ENCODE data around the gene PBX1. TPM values are rescaled to one million over a fixed set of nuclear protein-coding genes. Genes with fewer than 3 reads are reported as not detected.

The PBX1 gene
- total RNA-seq, 1 donor from 2014 or later = 37.4 TPM

DNA sequence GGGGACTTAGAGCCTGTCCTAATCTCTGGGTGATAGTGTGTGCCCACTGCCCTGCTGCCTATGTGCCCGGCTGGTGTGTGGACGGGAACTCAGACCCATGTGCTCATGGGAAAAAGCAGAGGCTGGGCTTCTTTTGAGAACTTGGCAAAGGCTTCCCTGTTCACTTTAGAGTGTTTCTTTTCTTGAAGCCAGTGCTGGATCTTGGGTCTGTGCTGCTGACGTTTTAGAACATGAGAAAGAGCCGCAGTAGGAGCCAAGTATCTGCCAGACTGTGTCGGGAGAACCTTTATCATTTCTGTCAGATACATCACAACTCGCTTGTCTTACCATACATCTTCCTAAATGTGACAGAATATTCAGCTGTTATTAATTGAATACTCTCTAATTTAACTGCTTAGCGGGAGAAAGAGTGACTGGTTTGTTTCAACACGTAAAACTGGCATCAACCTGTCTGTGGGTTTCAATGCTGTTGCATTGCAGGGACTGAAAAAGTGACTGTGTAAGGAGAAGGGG is 195.2 kb downstream of the PBX1 start:
- intact Hi-C loops (cut with DNase I) = loop anchor here (5.0 kb wide), 1 partner anchor 33 kb away; no protein-coding TSS in a partner anchor
- Histone ChIP-seq H3K9me3 (no peaks in the 10 kb centered on the region), H3K27me3 (no peaks in the 10 kb centered on the region), H3K36me3 (no peaks in the 10 kb centered on the region), H3K4me3 (peak overlapping the region; percentile 4 to 45), H3K27ac (peak overlapping the region; percentile 84), H3K4me1 (peaks cover 0 to 13% of the 10 kb centered on the region in 2 donors)
- DNase-seq (ENCODE audit: low spot score in 2 of 2) = peak in 1 of 2 donors; percentile 78
- TF ChIP-seq, protein P1, sequence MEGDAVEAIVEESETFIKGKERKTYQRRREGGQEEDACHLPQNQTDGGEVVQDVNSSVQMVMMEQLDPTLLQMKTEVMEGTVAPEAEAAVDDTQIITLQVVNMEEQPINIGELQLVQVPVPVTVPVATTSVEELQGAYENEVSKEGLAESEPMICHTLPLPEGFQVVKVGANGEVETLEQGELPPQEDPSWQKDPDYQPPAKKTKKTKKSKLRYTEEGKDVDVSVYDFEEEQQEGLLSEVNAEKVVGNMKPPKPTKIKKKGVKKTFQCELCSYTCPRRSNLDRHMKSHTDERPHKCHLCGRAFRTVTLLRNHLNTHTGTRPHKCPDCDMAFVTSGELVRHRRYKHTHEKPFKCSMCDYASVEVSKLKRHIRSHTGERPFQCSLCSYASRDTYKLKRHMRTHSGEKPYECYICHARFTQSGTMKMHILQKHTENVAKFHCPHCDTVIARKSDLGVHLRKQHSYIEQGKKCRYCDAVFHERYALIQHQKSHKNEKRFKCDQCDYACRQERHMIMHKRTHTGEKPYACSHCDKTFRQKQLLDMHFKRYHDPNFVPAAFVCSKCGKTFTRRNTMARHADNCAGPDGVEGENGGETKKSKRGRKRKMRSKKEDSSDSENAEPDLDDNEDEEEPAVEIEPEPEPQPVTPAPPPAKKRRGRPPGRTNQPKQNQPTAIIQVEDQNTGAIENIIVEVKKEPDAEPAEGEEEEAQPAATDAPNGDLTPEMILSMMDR (IDR thresholded peaks at IDR 0.05) = no peak

DNA sequence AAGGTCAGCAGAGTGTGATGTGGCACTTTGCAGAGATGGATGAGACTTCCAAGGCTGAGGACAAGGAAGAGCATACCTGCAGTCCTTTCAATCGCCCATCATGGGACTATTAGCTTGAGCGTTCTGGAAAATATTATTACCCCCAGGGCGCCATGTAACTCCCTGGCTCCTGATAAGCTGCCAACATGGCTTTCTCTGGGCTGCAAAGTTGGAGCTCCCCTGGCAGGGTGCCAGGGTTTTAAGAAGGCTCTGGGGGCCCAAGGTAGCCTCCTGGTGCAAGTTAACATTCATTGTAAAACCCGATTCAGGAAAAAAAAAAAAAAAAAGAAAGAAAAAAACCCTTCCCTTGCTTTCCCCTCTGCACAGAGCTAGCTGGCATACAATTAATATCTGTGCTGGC is 196.7 kb downstream of the PBX1 start:
- intact Hi-C loops (cut with DNase I) = no loop called here
- Histone ChIP-seq H3K9me3 (no peaks in the 10 kb centered on the region), H3K36me3 (no peaks in the 10 kb centered on the region), H3K27me3 (no peaks in the 10 kb centered on the region), H3K4me1 (peaks cover 0 to 13% of the 10 kb centered on the region in 2 donors), H3K27ac (no peak overlapping the region), H3K4me3 (no peak overlapping the region)
- TF ChIP-seq, protein P1 (IDR thresholded peaks at IDR 0.05) = no peak
- no peak for DNase-seq (ENCODE audit: low spot score in 2 of 2)

GRCh38 chr1:164756741-164757140 is 197.8 kb downstream of the PBX1 start:
- Histone ChIP-seq H3K27ac (no peak overlapping the region), H3K27me3 (no peaks in the 10 kb centered on the region), H3K36me3 (no peaks in the 10 kb centered on the region), H3K4me1 (peaks cover 0 to 13% of the 10 kb centered on the region in 2 donors), H3K9me3 (no peaks in the 10 kb centered on the region), H3K4me3 (no peak overlapping the region)
- TF ChIP-seq, protein P1 (IDR thresholded peaks at IDR 0.05) = no peak
- intact Hi-C loops (cut with DNase I) = no loop called here
- DNase-seq (ENCODE audit: low spot score in 2 of 2) = no peak

DNA sequence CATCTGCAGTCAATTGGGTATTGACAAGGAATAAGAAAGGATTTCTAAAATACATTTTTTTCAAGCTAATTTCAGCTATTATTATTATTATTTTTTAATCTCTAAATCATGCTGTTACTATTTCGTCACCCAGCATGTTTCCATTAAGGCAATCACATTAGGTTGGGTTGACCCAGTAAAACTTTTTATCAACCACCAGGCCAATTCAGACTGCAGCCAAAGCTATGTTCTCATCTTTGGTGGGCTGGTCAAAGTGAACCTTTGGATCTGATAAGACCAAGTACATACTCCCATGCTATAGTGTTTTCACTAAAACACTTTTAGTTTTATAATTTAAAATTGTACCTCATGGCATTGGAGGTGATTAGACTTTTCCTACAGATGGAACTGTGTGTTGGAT is 198.6 kb downstream of the PBX1 start:
- TF ChIP-seq, protein P1 (IDR thresholded peaks at IDR 0.05) = no peak
- H3K4me1 ChIP-seq = peaks cover 0 to 12% of the 10 kb centered on the region in 2 donors
- H3K27me3 ChIP-seq = no peaks in the 10 kb centered on the region
- no peak overlapping the region for H3K4me3 ChIP-seq
- H3K36me3 ChIP-seq = no peaks in the 10 kb centered on the region
- intact Hi-C loops (cut with DNase I) = no loop called here
- no peaks in the 10 kb centered on the region for H3K9me3 ChIP-seq
- no peak overlapping the region for H3K27ac ChIP-seq
- DNase-seq (ENCODE audit: low spot score in 2 of 2) = no peak

DNA sequence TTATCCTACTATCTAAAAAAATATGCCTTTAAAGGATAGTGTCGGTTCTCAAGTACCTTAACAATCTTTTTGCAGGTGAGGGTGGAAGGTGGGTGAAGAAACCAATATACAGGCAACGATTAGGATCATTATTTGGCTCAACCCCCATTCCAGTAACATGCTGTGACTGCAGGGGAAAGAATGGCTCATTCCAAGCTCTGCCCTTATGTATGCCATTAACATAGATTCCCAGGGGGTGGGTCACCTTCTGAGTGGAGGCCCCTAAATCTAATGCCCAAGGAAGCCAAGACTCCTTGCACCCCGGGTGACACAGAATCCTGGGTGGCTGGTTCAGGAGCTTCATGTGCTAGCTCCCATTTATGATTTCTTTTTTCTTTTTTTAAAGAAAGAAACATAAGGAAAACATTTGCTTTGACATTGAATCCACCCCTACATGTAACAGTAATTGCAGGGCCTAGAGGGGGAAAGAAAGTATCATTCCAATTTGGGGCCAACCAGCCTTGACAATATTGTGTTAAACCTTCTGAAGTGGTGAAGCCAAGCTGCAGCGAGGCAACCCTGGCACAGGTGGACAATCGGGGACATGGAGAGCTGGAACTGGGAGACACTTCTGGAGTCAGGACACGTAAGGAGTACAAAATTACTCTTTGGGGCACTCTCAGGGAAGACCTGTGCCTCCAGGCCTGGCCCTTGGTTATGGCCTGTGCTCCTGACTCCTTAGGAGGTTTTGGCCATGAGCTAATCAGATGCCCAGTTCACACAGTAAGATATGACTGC is 200.3 kb downstream of the PBX1 start:
- Histone ChIP-seq H3K9me3 (no peaks in the 10 kb centered on the region), H3K27ac (peak overlapping the region in 1 of 2 donors; percentile 38), H3K4me3 (no peak overlapping the region), H3K4me1 (peaks cover 0 to 2% of the 10 kb centered on the region in 2 donors), H3K36me3 (no peaks in the 10 kb centered on the region), H3K27me3 (no peaks in the 10 kb centered on the region)
- intact Hi-C loops (cut with DNase I) = no loop called here
- no peak for DNase-seq (ENCODE audit: low spot score in 2 of 2)
- TF ChIP-seq, protein P1 (IDR thresholded peaks at IDR 0.05) = no peak

Data from ascending aorta (tissue), 2 donors.